Cardiac septum (tissue), 1 donor: ENCODE results near the gene ACTN4. TPM values are rescaled to one million over a fixed set of nuclear protein-coding genes. Genes with fewer than 3 reads are reported as not detected.
"Not testable (repeated sequence)": the region's sequence is repeated elsewhere in the genome, so short reads cannot be mapped to it uniquely, and the experiment has no call there.

Source experiments
- DNase-seq: peaks from one replicate; pipeline ENCODE4 v3.0.0-alpha.2; 2020; ENCODE audit warnings: low spot score
- intact Hi-C: fragments of 100-400 bp; cut with DNase I; formaldehyde crosslinking; loops from one replicate; pipeline ENCODE4 v1.14.0; 2022
- long read RNA-seq: library from polyadenylated mRNA; unstranded; transcript quantifications from one replicate; pipeline ENCODE4 v2.0.0, GENCODE V29; 2021
- total RNA-seq: library from RNA; stranded (reverse); fragmentation: NEBNext Ultra II Directional; extraction: Animal tissue kit (Norgen Biotek cat#: 25700); gene quantifications from one replicate; pipeline ENCODE4 v1.2.1, GENCODE V29; 2021
- donor health status: DM: no; HTN: no; CAD: no.

The ACTN4 gene
- 190 TPM for total RNA-seq
- long read RNA-seq, full-length matches to known transcripts: 4 of 57 reads
- long read RNA-seq, partial matches to known transcripts: 10 of 57 reads
- long read RNA-seq, other reads (novel, unspliced or antisense): 43 of 57 reads

GRCh38 chr19:38647368-38647965 is at the start of gene ACTN4:
ACTN4 (plus strand) TSS chr19:38647649; CDS start chr19:38647746, 97 bp downstream.
- intact Hi-C loops: loop anchor here (5.0 to 10.0 kb wide), 3 partner anchors 60 to 205 kb away; partner anchors contain the start of gene ECH1
- DNase-seq: peak; percentile 100

GRCh38 chr19:38599722-38600121 is 47.7 kb upstream of the ACTN4 start:
- DNase-seq: no peak
- intact Hi-C loops: no loop called here

DNA sequence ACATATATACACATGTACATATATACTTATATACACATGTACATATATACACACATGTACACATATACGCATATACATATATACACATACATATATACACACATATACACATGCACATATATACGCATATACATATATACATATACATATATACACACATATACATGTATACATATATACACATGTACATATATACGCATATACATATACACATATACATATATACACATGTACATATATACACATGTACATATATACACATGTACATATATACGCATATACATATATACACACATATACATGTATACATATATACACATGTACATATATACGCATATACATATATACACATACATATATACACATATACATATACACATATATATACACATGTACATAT is 44.6 kb upstream of the ACTN4 start:
- intact Hi-C loops, DNase-seq: not testable (repeated sequence)

DNA sequence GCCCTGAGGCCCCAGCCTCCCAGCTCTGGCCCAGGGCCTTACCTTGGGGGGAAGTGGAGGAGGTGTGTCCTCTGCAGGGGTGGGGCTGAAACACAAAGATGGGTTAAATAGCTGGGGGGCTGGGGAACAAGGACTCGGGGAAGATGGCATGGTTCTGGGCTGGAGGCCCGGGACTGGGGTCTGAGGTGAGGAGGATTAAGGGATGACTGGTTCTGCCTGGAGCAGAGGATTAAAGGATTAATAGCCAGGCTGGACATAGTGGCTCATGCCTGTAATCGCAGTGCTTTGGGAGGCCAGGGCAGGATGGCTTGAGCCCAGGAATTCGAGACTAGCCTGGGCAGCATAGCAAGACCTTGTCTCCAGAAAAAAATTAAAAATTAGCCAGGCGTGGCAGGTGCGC is 41.3 kb upstream of the ACTN4 start:
- intact Hi-C loops: no loop called here
- no peak for DNase-seq

DNA sequence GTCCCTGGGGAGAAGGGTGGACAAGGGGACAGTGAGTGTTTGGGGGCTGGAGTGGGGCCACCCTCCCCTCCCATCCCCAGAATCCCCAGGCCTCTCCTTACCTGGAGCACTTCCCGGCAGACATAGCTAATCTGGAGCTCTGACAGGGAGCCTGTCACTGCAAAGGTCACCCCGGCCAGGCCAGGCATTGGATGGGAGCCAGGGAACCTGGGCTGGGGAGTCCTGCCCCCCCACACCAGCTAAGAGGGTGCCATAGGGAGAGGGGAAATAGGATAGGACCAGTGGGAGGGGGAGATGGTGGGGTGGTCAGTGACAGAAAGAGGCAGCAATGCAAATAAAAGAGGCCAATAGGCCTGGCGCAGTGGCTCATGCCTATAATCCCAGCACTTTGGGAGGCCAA is 33.2 kb upstream of the ACTN4 start:
- intact Hi-C loops: no loop called here
- DNase-seq: no peak

- intact Hi-C loops: loop anchor here (5.0 kb wide), 4 partner anchors 213 to 507 kb away; partner anchors contain the start of genes ECH1 and FAM98C
- DNase-seq: no peak
These were observed 32.4 kb upstream of the ACTN4 start for GRCh38 chr19:38615007-38615581.

DNA sequence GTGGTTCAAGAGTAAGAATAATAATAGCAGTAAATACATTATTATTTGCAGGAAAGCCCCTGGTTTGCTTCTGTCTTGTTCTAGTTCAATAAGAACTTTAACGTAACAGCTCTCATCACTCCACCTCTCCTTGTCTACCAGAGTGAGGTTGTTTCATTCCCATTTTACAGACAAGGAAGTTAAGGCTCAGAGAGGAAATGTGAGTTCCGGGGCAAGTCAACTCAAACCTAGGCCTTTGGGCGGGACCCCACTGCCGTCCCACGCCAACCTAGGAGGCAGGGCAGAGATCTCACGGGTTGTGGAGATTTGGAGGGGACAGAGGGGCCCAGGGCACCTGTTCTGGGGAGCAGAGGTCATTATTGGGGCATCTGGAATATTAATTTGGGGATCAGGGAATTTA is 31.2 kb upstream of the ACTN4 start:
- intact Hi-C loops: loop anchor here (5.0 kb wide), 4 partner anchors 214 to 506 kb away; partner anchors contain the start of genes ECH1 and FAM98C
- DNase-seq: no peak

DNA sequence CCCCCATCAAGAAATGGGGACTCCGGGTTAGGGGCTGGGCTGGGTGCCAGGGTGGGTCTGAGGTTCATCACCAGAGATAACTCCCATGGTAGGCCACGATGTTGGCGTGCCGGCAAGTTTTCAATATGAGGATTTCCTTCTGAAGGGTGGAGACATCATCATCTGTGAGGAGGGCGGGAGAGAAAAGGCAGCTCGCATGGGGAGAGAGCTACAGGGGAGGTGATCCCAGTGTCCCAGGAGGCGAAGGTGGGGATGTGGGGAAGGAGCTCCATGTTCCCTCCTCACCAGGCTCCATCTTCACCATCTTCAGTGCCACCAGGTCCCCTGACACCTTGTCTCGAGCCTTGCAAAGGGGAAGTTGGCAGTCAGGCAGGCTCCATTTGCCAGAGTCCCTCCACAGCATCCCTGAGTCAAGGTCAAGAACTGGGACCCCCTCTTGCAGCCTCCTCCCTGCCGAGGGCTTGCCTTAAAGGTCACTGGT is 30.1 kb upstream of the ACTN4 start:
- intact Hi-C loops: loop anchor here (5.0 kb wide), 4 partner anchors 215 to 505 kb away; partner anchors contain the start of genes ECH1 and FAM98C
- DNase-seq: no peak

DNA sequence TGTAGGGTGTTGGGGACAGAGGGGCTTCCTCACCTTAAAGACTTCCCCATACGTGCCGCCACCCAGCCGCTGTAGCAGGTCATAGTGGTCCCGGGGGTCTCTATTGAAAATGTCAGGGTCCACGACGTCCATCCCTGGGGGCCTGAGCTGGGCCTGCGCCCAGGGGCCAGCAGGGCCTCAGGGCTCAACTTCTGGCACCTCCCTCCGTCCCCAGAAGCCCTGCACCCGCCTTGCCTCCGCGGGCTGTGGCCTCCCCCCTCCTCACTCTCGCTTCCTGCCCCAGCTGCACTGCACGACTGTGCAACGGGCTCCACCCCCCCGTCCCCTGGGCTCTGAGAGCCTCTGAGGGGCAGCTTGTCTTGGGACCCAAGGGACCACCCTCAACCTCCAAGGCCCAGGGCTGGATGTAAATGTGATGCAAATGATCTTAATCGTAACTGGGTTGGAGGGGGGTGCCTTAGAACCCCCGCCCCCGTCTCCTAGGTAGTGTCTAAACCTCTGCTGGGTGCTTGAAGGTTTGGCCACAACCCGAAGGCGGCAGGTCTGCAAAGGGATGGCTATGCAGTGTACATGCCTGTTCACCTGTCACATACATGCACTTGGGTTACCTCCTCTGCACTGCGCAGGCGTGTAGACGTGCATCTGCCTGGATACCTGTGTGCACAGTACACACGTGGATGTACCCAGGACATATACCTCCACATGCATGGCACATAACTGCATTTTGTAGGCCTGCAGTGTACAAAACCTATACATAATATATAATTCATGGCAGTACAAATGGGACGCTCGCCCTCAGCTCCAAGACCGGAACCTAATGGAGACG is 29.5 kb upstream of the ACTN4 start, which contains the start of gene MAP4K1:
Gene MAP4K1, minus strand, starts transcription at position 190 of the 826 bp plus-strand sequence. Its CDS starts 58 bp downstream, at position 132.
- DNase-seq: peak; percentile 82
- intact Hi-C loops: loop anchor here (5.0 kb wide), 4 partner anchors 214 to 504 kb away; partner anchors contain the start of genes ECH1 and FAM98C

GRCh38 chr19:38618590-38619360 is 28.7 kb upstream of the ACTN4 start, which contains the start of gene EIF3K:
EIF3K (plus strand) TSS chr19:38619188; CDS start chr19:38619269, 81 bp downstream.
- intact Hi-C loops: loop anchor here (5.0 kb wide), 4 partner anchors 214 to 504 kb away; partner anchors contain the start of genes ECH1 and FAM98C
- peak; percentile 99 for DNase-seq

DNA sequence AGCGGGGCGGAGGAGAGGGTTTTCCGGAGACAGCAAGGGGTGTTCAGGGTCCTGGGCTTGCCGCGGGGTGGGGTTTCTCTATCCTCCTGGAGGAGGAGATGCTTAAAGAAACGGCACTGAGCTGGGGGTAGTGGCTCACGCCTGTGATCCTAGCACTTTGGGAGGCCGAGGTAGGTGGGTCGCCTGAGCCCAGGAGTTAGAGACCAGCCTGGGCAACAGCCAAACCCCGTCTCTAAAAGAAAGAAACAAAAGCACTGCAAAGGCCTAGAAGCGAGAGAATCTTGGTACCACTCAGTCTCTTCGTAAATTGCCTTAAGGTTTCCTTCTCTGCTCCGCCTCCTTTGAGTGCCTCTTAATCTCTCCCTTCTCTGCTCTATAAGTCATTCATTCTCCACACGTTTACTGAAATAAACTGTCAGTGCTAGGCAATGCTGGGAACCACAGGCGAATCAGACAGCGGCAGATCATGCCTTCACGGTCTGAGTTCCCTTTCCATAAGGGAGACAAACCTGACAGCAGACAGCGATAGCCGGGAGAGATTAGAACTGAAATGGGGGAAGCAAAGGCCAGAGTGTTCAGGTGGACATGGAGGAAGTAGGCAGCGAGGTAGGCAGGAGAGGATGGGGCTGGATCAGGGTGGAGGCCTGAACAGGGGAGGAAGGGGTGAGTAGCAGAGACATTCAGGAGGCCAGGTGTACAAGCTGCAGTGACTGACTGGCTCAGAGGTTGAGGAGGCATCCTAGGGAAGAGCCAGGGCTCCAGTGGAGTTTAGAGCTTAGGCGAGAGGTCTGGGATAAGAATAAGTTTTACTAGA is 27.9 kb upstream of the ACTN4 start:
- intact Hi-C loops: loop anchor here (5.0 kb wide), 4 partner anchors 213 to 503 kb away; partner anchors contain the start of genes ECH1 and FAM98C
- no peak for DNase-seq

- intact Hi-C loops: no loop called here
- no peak for DNase-seq
These were observed 22.6 kb upstream of the ACTN4 start for GRCh38 chr19:38624822-38625221.

DNA sequence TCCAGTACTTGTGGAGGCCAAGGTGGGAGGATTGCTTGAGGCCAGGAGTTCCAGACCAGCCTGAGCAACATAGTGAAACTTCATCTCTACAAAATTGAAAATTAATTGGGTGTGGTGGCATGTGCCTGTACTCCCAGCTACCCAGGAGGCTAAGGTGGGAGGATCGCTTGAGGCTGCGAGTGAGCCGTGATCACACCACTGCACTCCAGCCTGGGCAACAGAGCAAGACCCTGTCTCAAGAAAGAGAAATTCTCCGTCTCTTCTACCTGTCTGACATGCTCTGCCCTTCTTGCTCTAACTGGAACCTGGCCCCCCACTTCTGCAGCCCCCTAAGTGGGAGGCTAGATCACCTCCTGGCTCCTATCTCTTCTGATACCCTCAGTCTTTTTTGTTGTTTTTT is 21.0 kb upstream of the ACTN4 start:
- intact Hi-C loops: no loop called here
- no peak for DNase-seq

GRCh38 chr19:38629568-38629967 is 17.9 kb upstream of the ACTN4 start:
- intact Hi-C loops: no loop called here
- DNase-seq: no peak

DNA sequence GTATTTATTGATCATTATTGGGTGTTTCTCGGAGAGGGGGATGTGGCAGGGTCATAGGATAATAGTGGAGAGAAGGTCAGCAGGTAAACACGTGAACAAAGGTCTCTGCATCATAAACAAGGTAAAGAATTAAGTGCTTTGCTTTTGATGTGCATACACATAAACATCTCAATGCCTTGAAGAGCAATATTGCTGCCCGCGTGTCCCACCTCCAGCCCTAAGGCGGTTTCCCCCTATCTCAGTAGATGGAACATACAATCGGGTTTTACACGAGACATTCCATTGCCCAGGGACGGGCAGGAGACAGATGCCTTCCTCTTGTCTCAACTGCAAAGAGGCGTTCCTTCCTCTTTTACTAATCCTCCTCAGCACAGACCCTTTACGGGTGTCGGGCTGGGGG is 16.1 kb upstream of the ACTN4 start:
- DNase-seq, intact Hi-C loops: not testable (repeated sequence)

DNA sequence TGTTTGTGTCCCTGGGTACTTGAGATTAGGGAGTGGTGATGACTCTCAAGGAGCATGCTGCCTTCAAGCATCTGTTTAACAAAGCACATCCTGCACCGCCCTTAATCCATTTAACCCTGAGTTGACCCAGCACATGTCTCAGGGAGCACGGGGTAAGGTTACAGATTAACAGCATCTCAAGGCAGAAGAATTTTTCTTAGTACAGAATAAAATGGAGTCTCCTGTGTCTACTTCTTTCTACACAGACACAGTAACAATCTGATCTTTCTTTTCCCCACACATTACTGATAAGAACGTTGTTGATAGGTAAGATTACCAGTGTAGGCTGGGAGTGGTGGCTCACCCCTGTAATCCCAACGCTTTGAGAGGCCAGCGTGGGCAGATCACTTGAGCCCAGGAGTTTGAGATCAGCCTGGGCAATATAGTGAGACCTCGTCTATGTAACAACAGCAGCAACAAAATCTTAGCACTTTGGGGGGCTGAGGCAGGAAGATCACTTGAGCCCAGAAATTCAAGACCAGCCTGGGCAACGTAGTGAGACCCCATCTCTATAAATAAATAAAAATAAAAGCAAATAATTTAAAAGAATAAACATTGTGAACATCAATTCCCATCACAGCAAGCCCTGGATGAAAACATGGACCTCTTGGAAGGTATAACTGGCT is 15.5 kb upstream of the ACTN4 start:
- intact Hi-C loops, DNase-seq: not testable (repeated sequence)

DNA sequence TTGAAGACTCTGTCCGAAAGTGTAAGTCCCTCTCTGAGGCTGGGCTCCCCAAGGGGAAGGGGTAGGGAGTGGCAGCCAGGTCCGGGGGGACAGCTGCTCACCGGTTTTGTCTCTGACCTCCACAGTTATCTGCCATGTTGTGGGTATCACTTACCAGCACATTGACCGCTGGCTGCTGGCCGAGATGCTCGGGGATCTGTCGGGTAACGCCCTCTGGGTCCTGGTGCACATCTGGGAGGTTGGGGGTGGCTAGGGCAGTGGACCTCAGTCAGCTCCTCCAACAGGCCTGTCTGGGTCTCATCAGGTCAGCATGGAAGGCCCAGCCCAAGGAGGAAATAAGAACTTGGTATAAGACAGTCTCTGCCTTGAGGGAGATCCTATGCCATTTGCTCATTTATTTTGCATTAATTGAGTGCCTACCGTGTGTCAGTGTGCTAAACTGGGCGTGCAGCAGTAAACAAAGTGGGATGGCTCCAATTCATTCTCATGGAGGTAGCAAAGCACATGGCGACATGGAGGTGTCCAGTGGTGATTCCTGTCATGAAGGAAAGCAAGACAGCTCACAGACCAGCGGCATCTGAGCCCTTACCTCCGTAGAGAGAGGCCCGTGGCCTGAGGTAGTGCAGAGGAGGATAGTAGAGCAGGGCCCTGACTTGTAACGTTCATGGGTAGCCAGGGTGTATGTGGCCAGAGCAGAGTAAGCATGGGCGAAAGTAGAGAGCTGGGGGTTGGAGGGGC is 14.8 kb upstream of the ACTN4 start:
- DNase-seq: no peak
- intact Hi-C loops: no loop called here
